COLO829 (cell line): ENCODE results near the gene PRSS50.
"Not testable (repeated sequence)": the region's sequence is repeated elsewhere in the genome, so short reads cannot be mapped to it uniquely, and the experiment has no call there.

Experiments
- DNase-seq: peaks from one replicate; pipeline ENCODE4 v3.0.0; 2012; ENCODE audit warnings: low spot score

Gene PRSS50, protein sequence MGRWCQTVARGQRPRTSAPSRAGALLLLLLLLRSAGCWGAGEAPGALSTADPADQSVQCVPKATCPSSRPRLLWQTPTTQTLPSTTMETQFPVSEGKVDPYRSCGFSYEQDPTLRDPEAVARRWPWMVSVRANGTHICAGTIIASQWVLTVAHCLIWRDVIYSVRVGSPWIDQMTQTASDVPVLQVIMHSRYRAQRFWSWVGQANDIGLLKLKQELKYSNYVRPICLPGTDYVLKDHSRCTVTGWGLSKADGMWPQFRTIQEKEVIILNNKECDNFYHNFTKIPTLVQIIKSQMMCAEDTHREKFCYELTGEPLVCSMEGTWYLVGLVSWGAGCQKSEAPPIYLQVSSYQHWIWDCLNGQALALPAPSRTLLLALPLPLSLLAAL

DNA sequence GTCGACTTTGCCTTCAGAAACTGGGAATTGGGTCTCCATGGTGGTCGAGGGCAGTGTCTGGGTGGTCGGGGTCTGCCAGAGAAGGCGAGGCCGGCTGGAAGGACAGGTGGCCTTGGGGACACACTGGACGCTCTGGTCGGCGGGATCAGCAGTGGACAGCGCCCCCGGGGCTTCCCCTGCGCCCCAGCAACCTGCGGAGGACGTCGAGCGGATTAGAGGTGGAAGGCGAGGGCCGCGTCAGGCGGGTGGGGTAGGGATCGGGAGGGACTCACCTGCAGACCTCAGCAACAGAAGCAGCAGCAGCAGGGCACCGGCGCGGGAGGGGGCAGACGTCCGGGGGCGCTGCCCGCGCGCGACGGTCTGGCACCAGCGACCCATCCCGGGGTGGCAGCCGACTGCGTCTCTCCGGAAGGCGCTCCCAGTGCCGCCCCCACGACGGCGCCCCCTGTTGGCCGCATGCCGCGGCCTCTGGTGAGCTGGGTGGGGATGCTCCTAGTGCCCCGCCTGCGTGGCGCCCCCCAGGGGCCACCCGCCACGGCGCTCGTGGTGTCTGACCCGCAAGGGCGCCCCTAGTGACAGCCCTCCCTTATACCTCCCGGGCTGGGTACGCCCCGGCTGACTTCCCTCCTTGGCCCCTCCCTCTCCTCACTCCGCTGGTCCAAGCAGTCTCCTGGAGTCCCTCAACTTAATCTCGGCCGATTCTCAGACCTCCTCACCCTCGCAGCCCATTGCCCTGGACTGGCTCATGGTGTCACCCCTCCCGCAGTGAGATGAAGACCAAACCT is at the start of gene PRSS50:
PRSS50 (minus strand) TSS at position 423 of the 785 bp plus-strand sequence; CDS start at position 378, 45 bp downstream.
- DNase-seq: peak; percentile 33

DNA sequence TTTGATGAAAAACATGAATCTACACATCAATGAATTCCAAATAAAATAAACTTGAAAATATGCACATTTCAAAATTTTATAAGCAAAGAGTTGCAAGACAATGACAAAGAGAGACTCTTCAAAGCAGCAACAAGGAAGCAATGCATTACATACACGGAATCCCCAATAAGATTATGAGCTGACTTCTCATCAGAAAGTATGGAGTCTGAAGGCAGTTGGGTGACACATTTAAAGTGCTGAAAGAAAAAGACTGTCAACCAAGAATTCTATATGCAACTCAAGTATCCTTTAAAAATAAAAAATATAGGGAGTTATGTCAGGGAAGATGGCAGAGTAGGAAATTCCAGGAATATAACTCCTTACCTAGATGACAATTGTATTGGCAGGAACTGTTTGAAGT is 46.5 kb upstream of the PRSS50 start:
- no peak for DNase-seq

DNA sequence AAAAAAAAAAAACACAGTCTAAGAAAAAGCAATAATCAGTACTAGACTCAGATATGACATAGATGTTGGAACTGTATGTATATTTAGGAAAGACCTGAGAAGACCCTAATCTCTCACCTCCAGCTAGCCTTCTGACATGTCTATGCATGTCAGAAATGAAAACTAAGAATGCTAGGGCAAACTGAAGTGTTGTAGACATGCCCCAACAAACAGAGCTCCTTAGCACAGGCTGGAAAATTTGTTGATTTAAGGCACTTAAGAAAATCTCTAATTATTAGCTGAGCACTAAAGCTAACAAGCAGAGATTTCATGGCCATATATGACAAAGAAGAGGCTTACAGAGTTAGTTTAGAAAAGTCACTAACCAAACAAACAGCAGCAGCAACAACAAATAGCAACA is 45.5 kb upstream of the PRSS50 start:
- no peak for DNase-seq

DNA sequence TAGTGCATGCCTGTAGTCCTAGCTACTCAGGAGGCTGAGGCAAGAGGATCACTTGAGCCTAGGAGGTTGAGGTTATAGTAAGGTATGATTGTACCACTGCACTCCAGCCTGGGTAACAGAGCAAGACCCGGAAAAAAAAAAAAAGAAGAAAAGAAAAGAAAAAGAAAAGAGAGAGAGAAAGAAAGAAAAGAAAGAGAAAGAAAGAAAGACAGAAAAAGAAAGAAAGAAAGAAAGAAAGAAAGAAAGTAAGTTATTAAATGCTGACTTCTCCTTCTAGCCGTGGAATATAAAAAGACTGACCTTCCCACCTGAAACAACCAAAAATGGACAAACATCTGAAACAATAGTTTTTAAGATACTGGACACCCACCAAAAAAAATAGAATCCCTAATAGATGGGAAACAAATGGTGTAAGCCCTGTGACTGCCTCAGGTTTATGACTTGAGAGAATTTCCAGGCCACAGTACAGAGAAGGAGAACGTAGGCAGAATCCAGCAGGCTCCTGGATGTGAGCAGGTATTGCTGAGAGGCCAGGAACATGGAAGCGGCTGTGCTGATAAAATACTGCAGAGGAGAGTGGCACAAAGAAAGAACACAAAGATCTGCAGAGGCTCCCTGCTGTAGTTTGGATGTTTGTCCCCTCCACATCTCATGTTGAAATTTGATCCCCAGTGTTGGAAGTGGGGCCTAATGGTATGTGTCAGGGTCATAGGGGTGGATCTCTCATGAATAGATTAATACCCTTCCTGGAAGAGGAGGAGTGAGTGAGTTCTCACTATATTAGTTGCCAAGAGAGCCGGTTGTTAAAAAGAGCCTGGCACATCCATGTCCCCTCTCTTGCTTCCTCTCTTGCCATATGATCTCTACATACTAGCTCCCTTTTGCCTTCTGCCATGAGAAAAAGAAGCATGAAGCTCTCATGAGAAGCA is 41.8 kb upstream of the PRSS50 start:
- DNase-seq: no peak

DNA sequence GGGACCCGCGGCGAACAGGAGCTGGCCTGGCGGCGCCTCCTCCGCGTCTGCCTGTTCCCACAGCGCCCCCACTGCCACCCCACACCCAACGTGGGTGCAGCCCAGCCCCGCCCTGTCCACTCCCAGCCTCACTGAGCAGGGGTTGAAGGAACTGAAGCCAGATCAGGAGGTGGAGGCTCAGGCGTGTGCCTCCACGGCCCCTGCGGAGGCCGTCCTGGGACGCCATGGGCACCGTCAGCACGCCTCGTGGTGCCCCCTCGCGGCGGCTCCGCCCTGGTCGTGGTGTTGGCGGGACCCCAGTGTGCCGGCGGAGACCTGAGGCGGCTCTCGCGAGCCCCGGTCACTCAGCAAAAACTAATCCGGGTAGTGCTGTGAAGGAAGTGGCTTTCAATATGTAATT is 39.0 kb upstream of the PRSS50 start:
- no peak for DNase-seq

DNA sequence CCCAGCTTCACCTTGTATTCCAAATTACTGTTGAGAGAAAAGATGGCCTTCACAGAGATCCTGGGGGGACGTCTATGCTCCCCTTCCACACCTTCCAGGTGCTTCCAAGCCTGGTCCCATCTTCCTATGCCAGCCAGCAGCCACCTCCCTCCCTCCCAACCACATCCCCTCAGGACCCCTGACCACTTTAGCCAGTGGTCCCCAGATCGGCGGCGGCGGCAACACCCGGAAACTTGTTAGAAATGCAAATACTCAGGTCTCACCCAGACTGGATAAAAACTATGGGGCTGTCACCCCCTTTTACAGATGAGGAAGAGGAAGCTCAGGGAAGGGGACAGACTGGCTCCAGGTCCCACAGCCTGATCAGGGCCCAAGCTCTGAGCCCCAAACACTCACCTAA is 38.0 kb upstream of the PRSS50 start:
- DNase-seq: no peak

DNA sequence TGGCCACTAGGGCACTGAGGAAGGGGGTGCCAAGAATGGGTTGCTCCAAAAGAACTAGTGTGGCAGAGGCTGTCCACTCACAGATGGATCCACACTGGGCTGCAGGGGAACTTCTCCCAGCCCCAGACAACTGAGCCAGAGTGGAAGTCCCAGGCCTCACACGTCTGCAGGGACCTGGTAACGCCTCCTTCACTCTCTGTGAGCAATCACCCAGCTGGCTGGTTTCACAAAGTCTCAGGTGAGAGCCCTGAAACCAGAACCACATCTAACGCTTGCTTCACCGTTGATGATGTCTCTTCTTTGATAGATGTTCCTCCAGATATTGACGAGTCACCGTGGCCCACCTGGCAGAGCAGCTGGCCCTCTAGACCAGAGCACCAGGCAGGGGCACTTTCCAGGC is 35.5 kb upstream of the PRSS50 start:
- DNase-seq: not testable (repeated sequence)

DNA sequence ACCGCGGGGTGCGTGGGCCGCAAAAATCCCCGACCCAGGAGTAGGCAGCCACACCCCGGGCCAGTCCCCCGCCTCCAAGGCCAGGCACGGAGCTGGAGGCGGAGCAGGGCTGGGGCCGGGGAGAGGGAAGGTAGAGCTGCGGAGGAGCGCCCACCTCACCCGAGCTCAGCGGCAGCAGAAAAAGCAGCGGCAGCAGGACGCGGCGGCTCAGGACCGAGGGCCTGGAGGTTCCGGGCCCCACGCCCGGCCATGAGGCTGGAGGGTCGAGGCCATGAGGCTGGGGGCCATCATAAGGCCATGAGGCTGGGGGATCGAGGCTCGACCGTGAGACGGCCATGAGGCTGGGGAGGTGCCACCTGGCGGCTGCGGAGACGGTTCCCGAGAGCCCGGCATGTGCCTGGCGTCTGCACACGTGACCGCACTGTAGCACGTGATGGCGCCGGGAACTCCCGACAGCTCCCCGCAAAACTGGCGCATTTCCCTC is 32.9 kb upstream of the PRSS50 start:
- no peak for DNase-seq

DNA sequence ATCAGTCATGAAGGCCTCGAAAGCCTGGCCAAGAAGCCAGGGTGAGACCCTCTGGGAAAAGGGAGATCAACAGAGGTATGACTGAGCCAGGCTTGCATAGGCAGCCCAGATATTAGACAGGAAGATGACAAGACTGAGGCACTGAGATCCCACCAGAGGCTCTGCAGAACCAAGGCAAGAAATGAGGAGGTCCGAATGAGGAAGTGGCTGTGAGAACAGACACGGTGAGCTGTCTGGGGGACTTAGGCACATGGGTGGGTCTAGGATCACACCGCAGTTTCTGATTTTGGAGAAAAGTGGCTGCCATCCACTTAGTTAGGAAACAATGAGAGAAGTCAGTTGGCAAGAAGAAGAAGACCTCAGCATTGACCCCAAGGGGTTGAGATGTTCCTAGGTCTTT is 31.5 kb upstream of the PRSS50 start:
- DNase-seq: no peak

DNA sequence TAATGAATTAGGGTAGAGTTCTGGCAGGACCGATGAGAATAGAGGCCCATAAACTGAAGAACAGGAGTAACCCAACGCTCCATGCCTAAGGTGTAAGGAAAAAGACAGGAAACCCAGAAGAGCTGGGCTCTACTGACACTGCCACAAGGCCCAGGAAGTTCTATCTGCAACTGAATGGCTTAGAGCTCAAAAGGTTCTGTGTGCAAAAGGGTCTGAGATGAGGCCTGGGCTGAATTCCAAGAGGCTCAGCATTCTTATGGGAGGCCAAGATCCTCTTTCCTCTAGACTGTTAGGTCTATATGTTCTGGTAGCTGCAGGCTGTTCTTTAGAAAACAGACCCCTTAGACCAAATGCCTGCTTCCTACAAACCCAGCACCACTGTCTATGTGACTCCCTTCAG is 30.5 kb upstream of the PRSS50 start:
- no peak for DNase-seq

DNA sequence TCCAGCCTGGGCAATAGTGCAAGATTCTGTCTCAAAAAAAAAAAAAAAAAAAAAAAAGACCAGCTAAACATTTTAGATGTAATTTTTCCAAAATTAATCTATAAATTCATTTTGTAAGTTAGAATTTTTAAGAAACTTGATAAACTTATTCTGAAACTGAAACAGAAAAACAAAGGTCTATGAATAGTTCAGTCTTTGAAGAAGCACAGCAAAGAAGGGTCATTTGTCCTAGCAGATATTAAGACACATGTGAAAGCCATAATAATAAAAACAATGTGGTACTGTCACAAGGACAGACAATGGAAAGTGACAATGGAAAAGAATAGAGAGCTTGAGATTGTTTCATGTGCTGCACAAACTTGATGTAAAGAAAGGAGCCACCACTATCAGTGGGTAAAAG is 29.0 kb upstream of the PRSS50 start:
- no peak for DNase-seq

DNA sequence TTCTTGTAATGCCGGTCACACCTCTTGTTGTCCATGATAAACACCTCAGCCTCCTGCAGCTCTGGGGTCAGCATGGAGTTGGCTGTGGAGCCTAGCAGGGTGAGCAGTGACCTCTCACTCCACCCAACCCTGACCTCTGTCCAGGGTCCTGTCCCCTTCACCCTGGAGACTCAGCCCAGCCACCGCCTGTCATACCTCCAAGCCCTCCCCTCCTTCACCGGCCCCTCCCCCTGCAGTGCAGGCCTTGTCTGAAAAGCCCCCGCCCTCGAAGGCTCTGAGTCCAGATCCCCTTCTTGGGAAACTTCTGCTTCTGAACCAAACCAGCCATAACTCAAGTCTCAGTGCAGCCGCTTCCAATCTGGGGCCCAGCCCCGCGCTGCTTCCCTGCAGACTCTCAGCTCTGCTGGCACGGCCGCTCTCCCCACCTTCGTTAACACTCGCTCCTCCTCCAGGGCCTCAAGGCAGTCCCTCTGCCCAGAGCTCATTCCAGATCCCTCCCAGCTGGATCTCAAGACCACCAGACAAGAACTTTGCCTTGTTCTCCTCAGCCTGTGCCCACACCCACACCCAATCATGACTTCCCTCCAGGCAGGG is 25.4 kb upstream of the PRSS50 start:
- no peak for DNase-seq

DNA sequence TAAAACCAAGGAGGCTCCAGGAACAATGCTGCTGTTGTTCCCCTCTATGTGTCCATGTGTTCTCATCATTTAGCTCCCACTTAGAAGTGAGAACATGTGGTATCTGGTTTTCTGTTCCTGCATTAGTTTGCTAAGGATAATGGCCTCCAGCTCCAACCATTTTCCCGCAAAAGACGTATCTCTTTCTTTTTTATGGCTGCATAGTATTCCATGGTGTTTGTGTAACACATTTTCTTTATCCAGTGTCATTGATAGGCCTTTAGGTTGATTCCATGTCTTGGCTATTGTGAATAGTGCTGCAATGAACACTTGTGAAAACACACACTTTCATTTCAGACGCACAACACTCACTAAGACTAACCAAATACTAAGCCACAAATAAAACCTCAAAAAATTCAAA is 21.9 kb upstream of the PRSS50 start:
- not testable (repeated sequence) for DNase-seq

DNA sequence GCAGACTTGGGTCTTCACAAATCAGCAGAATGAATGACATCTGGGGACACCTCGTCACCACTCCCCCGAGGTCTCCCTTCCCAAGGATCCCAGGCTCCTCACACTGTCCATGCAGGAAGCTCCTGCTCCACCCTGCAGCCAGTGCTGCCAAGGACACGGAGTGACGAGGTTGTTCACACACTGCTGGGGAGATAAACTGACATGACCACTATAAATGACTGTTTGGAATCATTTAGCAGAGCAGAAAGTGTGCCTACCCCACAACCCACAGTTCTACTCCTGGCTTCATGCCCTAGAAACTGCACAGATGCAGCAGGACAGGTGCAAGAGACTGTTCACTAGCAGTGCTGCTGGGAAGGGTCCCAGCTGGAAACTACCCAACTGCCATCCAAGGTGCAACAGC is 19.7 kb upstream of the PRSS50 start:
- no peak for DNase-seq

DNA sequence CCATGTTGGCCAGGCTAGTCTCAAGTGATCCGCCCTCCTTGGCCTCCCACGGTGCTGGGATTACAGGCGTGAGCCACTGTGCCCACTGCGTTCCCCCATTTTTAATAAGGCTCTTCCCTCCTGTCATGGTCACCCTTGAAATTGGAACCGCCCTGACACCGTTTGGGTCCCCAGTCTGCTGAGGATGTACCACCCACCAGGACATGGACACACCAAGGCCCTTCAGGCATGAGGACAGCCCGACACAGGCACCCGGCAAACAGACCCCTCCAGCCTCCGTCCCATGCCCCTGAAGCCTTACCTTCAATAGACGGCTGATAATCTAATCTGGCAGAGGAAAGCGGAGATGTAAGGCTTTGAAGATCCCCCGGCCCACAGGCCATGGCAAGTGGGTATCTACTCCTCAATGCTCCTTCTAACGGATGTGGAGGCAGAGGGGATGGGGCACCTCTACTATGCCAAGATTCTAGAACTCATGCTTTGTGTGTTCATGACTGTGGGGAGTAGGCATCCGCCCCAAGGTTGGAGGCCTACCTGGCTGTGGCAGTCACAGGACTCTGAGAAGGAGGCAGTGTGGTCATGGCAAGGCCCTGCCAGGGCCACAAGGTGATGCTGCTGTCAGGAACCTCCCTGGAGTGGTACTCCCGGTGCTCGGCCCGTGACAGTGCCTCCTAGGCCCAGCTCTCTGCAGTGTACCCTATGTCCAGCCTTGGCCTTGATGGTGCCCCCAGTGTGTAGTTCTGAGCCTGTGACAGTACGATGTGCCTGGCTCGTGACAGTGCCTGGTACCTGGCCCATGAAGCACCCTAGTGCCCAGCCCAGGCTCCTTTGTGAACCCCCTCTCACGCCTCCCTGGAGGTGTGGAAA is 18.6 kb upstream of the PRSS50 start:
- DNase-seq: no peak

DNA sequence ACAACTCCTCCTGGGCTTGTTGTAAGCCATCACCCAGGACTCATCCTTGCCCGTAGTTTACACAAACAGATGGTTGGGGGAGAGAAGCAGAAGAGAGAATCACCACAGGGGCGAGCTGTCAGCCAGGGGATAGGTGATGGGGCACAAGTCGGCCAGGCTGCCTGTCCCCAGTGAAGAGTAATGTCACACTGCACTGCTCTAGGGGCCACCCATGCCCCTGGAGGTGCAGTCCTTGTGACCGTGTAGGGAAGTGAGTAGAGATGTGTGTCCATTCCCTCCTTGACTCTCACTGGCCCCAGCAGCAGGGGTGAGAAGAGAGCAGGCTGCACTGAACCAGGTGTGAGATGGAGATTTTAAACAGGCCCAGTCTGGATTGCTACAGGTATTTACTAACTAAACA is 17.1 kb upstream of the PRSS50 start:
- DNase-seq: no peak

DNA sequence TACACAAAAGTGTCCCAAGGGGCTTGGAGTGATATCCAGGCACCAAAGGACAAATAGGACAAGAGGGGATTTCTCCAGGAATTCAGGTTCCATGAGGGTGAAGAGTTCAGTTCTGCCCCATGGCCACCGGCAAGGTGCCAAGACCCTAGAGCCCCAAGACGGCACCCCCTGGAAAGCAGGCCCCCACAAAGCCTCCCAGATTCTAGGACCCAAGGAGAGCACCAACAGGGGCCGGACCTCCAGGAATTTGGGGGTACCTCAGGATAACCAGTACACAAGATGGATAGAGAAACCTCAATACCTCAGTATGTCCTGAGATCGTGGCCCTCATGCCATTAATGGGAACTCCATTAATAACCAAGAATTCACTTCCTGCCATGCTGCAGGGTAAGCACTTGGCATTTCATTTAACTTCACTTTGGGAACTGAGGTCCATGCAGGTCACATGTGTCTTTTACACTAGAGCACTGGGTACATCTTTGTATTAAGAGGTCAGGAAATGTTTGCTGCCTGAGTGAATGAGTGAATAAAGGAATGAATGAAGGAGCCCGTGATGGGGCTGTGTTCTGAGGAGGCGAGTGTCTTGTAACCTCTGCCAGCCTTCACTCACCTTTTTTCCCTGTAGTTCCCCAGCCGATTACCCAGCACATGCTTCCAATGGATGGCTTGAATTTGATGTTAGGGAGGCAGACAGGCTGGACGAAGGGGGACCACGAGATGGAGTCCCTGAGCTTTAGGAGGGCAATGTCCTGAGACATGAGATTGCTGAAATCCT is 15.5 kb upstream of the PRSS50 start:
- DNase-seq: no peak

DNA sequence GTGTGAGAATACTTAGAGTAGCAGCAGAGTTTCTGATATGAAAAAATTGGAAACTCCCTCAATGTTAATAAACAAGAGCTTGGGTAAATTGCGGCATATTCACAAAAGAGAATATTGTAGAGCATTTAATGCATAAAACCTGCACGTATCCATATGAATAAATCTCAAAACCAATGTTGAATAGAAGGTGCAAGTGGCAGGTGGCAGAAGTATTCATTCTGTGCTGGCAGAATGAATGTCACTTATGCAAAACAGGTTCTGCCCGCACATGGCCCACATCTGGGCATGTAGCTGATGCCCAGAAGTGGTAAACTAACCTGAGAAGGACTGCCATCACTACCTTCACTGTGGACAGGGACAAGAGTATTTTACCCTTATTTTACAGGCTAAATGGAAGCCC is 14.1 kb upstream of the PRSS50 start:
- no peak for DNase-seq

DNA sequence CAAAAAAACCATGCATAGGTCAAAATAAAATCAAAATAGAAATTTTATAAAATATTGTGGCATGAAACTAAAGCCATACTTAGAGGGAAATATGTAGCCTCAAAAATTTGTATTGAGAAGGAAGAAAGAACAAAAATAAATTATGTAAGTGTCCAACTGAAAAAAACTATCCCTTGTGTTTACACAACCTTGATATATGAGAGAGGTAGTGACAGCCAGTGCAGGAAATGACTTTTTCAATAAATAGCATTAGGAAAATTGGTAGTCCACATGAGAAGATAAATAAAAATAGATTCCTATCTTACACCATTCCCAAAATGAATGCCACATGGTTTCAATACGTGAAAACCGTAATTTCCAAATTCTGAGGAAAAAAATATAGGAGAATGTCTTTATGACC is 13.2 kb upstream of the PRSS50 start:
- DNase-seq: no peak

DNA sequence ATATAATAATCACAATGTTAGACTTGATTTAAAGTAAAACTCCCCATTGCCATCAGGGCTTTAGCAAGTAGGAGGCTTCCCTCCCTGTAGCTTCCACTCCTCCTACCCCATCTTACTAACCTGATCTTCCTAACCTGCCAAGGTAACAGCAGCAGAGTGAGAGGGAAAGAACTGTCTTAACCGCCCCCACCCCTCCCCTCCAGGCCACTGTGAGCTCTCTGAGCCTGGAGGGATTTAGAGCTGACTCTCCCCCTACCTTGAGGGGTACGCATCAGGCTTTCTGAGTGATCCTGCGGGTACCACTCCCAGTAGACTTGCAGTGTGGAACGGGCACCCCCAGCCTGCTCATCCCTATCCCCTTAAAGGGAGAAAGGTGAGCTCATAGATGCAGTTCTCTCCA is 11.4 kb upstream of the PRSS50 start:
- no peak for DNase-seq
